Aorta (tissue), 4 donors: ENCODE data around the gene MN1. TPM values are rescaled to one million over a fixed set of nuclear protein-coding genes. Genes with fewer than 3 reads are reported as not detected.

ENCODE experiments used
- polyA plus RNA-seq, 2 donors: library from polyadenylated mRNA; stranded (reverse); fragments of 200-250 nt; gene quantifications; one replicate each; pipeline ENCODE4 v1.2.3, GENCODE V29; 2013
- total RNA-seq, 2 donors: library from RNA; stranded (reverse); fragmentation: NEBNext Ultra II Directional; extraction: Animal tissue kit (Norgen Biotek cat#: 25700); gene quantifications; one replicate each; pipeline ENCODE4 v1.2.1, GENCODE V29; 2021
- donor health status: healthy with polysubstance abuse.
- donor health status: Bipolar disorder and iron deficiency.
- donor health status: DM: no; HTN: no; CAD: no.
- donor health status: DM: yes; HTN: yes; CAD: no.

Gene MN1
- total and polyA plus RNA-seq, 4 donors: 2.1 to 37.7 (median 13.3) TPM

Other genes starting within 250 kb of the MN1 start
- gene PITPNB, start 117.5 kb upstream of the MN1 start, total RNA-seq: 100 to 1,000 TPM; 130 to 162 TPM
- gene PITPNB, start 117.5 kb upstream of the MN1 start, polyA plus RNA-seq: 10 to 100 TPM; 50.7 to 73.3 TPM